Small intestine (tissue), 7 donors: ENCODE data around the gene ERVW-1. TPM values are rescaled to one million over a fixed set of nuclear protein-coding genes. Genes with fewer than 3 reads are reported as not detected.
"Not testable (repeated sequence)": the region's sequence is repeated elsewhere in the genome, so short reads cannot be mapped to it uniquely, and the experiment has no call there.

Experiments
- DNase-seq, 2 donors: peaks; one replicate each; pipeline versions ENCODE4 v3.0.0 to v3.0.0-alpha.2; 2013
- FAIRE-seq: peaks from 2 replicates; lab custom pipeline; 2012; peaks lifted over from hg19 to GRCh38; lab: Jason Lieb, UNC
- H3K27ac ChIP-seq, 3 donors: one replicate each; pipeline ENCODE4 v1.5.1; 2013; ENCODE audit warnings: low read length in 2 of 3, mild to moderate bottlenecking in 2 of 3, control low read depth in 1 of 3, inconsistent platforms in 1 of 3, low read depth in 1 of 3, moderate library complexity in 1 of 3
- H3K27me3 ChIP-seq, 3 donors: one replicate each; pipeline ENCODE4 v1.6.1; 2013; ENCODE audit warnings: low read length in 3 of 3, inconsistent platforms in 1 of 3; ENCODE audit not compliant: control insufficient read depth in 3 of 3, insufficient read depth in 3 of 3
- H3K36me3 ChIP-seq, 3 donors: one replicate each; pipeline ENCODE4 v1.6.1; 2013; ENCODE audit warnings: low read length in 3 of 3, inconsistent platforms in 1 of 3, low read depth in 1 of 3, mild to moderate bottlenecking in 1 of 3, moderate library complexity in 1 of 3; ENCODE audit not compliant: control insufficient read depth in 3 of 3, insufficient read depth in 2 of 3
- H3K4me1 ChIP-seq, 3 donors: one replicate each; pipeline ENCODE4 v1.6.1; 2013; ENCODE audit warnings: low read length in 2 of 3, inconsistent platforms in 1 of 3, low read depth in 1 of 3, mild to moderate bottlenecking in 1 of 3, moderate library complexity in 1 of 3; ENCODE audit not compliant: control insufficient read depth in 3 of 3, insufficient read depth in 2 of 3
- H3K4me3 ChIP-seq, 3 donors: one replicate each; pipeline ENCODE4 v1.5.1; 2013; ENCODE audit warnings: low read length in 3 of 3, control low read depth in 1 of 3, inconsistent platforms in 1 of 3, low read depth in 1 of 3, mild to moderate bottlenecking in 1 of 3, moderate library complexity in 1 of 3
- H3K9me3 ChIP-seq, 2 donors: one replicate each; pipeline ENCODE4 v1.6.1; 2013; ENCODE audit warnings: low read depth in 1 of 2, low read length in 1 of 2; ENCODE audit not compliant: control insufficient read depth in 2 of 2, insufficient read depth in 1 of 2
- WGBS, 3 donors: extraction: QIAGEN DNeasy Blood & Tissue Kit; methylation state at CpG; one replicate each; pipeline ENCODE4 v1.1.7; 2013; 5-methylcytosine and 5-hydroxymethylcytosine counted together
- polyA plus RNA-seq, 4 donors: library from polyadenylated mRNA; stranded (reverse) in 3 of 4; unstranded in 1 of 4; fragments of 200-250 nt in 3 of 4; fragments of 120-200 nt in 1 of 4; gene quantifications; one replicate each; pipeline versions ENCODE4 v1.2.1 to v1.2.3, GENCODE V29; 2013
- donor health status: healthy with polysubstance abuse.
- donor health status: control.
- donor health status: control.
- donor health status: Bipolar disorder and iron deficiency.
- donor health status: healthy.

ERVW-1 gene
- polyA plus RNA-seq, 4 donors = 0.01 to 0.93 TPM; not detected in 2

- Histone ChIP-seq H3K4me3 (no peak overlapping the region), H3K9me3 (no peaks in the 10 kb centered on the region), H3K27me3 (no peaks in the 10 kb centered on the region), H3K4me1 (no peaks in the 10 kb centered on the region), H3K27ac (no peak overlapping the region), H3K36me3 (peaks cover 5 to 21% (median 5%) of the 10 kb centered on the region in 3 donors)
- DNase-seq = no peak
- no peak for FAIRE-seq
- 84 to 97% (median 84%) methylated on average over 2 of the region's 2 CpGs for WGBS, 3 donors
These were observed 26.0 kb upstream of the ERVW-1 start for GRCh38 chr7:92503767-92504166.

- Histone ChIP-seq H3K4me1 (no peaks in the 10 kb centered on the region), H3K27me3 (no peaks in the 10 kb centered on the region), H3K36me3 (peaks cover 5 to 18% (median 9%) of the 10 kb centered on the region in 3 donors), H3K4me3 (no peak overlapping the region), H3K27ac (no peak overlapping the region), H3K9me3 (no peaks in the 10 kb centered on the region)
- no peak for FAIRE-seq
- DNase-seq = no peak
- WGBS, 3 donors = 84 to 89% (median 88%) methylated on average over 2 of the region's 2 CpGs
These were observed 20.8 kb upstream of the ERVW-1 start for GRCh38 chr7:92498557-92498956.

- Histone ChIP-seq H3K4me3 (no peak overlapping the region), H3K27ac (no peak overlapping the region), H3K27me3 (no peaks in the 10 kb centered on the region), H3K4me1 (no peaks in the 10 kb centered on the region), H3K9me3 (no peaks in the 10 kb centered on the region), H3K36me3 (peaks cover 10 to 27% (median 13%) of the 10 kb centered on the region in 3 donors)
- 90 to 98% (median 91%) methylated on average over 2 of the region's 2 CpGs for WGBS, 3 donors
- no peak for FAIRE-seq
- no peak for DNase-seq
These were observed 19.1 kb upstream of the ERVW-1 start for GRCh38 chr7:92496876-92497275.

DNA sequence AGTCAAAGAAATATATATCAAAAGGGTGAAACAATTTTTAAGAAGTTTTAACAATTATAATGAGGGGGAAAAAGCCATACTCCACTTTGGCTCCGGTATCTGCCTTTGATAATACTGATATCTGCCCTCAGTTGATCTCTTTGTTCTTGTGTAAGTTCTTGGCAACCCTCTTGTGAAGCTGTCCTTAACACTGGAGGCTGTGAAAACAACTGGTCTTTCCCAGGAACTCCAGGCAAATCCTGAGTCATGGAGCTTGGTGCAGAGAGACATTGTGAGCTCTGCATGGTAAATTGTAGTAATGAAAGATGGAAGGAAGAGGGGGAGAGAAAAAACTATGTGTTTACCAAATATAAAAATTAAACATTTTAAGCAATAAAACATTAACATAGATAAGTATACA, 11.9 kb upstream of the ERVW-1 start:
- DNase-seq (no peak), FAIRE-seq (no peak)
- Histone ChIP-seq H3K27me3 (no peaks in the 10 kb centered on the region), H3K27ac (no peak overlapping the region), H3K4me3 (no peak overlapping the region), H3K9me3 (no peaks in the 10 kb centered on the region), H3K36me3 (peaks cover 5 to 22% (median 12%) of the 10 kb centered on the region in 3 donors), H3K4me1 (no peaks in the 10 kb centered on the region)
- 89 to 91% (median 91%) methylated on average over 1 of the region's 1 CpG for WGBS, 3 donors

- H3K9me3 ChIP-seq = no peaks in the 10 kb centered on the region
- no peak overlapping the region for H3K27ac ChIP-seq
- H3K4me1 ChIP-seq = no peaks in the 10 kb centered on the region
- peaks cover 2 to 15% (median 8%) of the 10 kb centered on the region in 3 donors for H3K36me3 ChIP-seq
- DNase-seq (no peak), FAIRE-seq (no peak)
- H3K27me3 ChIP-seq = no peaks in the 10 kb centered on the region
- H3K4me3 ChIP-seq = no peak overlapping the region
These were observed 10.1 kb upstream of the ERVW-1 start for GRCh38 chr7:92487804-92488203.

DNA sequence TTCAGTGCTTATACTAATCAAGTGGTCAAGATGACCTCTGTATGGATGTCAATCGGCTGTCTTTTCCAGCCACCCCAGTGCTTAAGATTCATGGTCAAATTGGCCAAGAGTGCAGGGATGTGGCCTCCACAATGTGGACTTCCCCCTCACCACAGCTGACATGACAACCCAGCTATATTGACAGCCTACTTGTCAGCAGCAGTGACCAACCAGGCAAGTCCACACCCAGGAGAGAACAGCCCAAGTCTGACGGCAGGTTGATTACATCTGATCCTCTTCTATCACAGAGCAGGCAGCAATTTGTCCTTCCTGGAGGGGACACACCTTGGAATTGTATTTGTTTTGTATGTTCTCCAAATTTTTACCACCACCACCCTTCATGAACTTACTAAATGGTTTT, 8.2 kb upstream of the ERVW-1 start:
- peak in 1 of 2 donors; percentile 3 for DNase-seq
- H3K27me3 ChIP-seq = no peaks in the 10 kb centered on the region

DNA sequence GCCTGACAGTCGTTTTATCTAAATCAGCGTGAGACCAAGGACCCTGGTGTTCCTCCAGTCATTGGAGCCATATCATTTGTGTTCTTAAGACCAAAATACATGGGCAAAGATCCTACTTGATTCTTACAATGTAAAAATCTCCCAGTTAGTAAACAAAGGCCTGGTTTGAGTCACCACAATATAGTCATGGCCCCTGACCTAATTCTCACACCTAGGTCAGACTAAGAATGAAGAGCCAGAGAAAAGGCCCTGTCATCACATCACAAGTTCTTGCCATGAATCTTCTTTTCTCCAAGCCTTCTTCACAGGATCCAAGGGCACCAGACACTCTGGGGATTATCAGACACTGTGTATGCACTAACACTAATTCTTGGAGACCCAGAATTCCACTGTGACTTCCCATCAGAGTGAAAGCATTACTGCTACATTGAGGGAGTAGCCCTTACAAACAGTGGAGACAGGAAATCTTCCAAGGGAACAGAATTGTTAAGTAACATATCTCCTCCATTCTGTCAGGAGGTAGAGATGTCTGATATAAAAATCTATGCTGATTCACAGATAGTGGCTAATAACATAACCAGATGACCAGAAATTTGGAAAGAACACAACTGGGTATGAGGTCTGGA, 7.6 kb upstream of the ERVW-1 start:
- DNase-seq (no peak), FAIRE-seq (no peak)
- no peaks in the 10 kb centered on the region for H3K27me3 ChIP-seq
- peaks cover 0 to 10% (median 2%) of the 10 kb centered on the region in 3 donors for H3K36me3 ChIP-seq
- no peak overlapping the region for H3K4me3 ChIP-seq
- no peaks in the 10 kb centered on the region for H3K4me1 ChIP-seq
- H3K9me3 ChIP-seq = no peaks in the 10 kb centered on the region
- H3K27ac ChIP-seq = no peak overlapping the region
- 93 to 94% (median 94%) methylated on average over 2 of the region's 2 CpGs for WGBS, 3 donors

More for the DNA sequence above, 8.2 kb upstream of the ERVW-1 start:
- 54 to 77% (median 68%) methylated on average over 2 of the region's 2 CpGs for WGBS, 3 donors
- no peak overlapping the region for H3K27ac ChIP-seq
- H3K9me3 ChIP-seq = no peaks in the 10 kb centered on the region
- no peak for FAIRE-seq
- peaks cover 0 to 10% (median 4%) of the 10 kb centered on the region in 3 donors for H3K36me3 ChIP-seq
- no peaks in the 10 kb centered on the region for H3K4me1 ChIP-seq
- H3K4me3 ChIP-seq = no peak overlapping the region

GRCh38 chr7:92484226-92484625, 6.5 kb upstream of the ERVW-1 start:
- H3K4me3 ChIP-seq, H3K36me3 ChIP-seq, H3K9me3 ChIP-seq, H3K27ac ChIP-seq, DNase-seq, FAIRE-seq, H3K27me3 ChIP-seq, H3K4me1 ChIP-seq: not testable (repeated sequence)
- WGBS, 3 donors = 89 to 98% (median 93%) methylated on average over 6 of the region's 6 CpGs

DNA sequence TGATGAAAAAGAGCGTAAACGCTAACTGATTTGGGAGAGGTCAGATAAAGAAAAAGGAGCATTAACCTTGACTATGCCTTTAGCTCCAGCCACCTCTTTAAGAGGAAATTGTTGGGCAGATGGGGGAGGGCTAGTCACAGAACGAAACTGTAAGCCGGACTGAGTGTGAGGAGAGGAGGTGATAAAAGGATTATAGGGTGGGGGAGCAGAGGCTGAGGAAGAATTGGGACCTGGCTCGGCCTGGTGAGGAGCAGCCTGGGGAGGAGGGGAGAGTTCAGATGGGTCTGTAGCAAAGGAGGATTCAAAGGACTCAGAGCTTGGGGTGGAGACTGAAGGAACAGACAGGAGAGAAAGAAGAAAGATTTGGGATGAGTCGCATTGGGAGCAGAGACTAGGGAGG, 5.9 kb upstream of the ERVW-1 start:
- not testable (repeated sequence) for H3K4me3 ChIP-seq, H3K4me1 ChIP-seq, H3K9me3 ChIP-seq, H3K27me3 ChIP-seq, H3K27ac ChIP-seq, FAIRE-seq, DNase-seq, H3K36me3 ChIP-seq
- 69 to 80% (median 72%) methylated on average over 6 of the region's 6 CpGs for WGBS, 3 donors
